MCF 10A (cell line): ENCODE measurements around the gene AFDN. TPM values are rescaled to one million over a fixed set of nuclear protein-coding genes. Genes with fewer than 3 reads are reported as not detected.

ENCODE experiments used
- BruUV-seq: library from RNA; stranded (reverse); fragments of 400-500 nt; replicated peaks from 2 replicates; lab custom pipeline; 2021; lab: Mats Ljungman, UMichigan
- CTCF ChIA-PET: fragments of 300-600 bp; sonication (Branson Sonifier 250); formaldehyde crosslinking; extraction: SDS; loops from one replicate; lab custom pipeline; 2021; ENCODE audit warnings: antibody characterized with exemption, inconsistent platforms; lab: Yijun Ruan, JAX
- POLR2A ChIA-PET: fragments of 300-600, 350-650 bp; sonication (Branson Sonifier 250); formaldehyde crosslinking; extraction: SDS; loops from one replicate; lab custom pipeline; 2020; ENCODE audit warnings: antibody characterized with exemption, inconsistent platforms; lab: Yijun Ruan, JAX
- DNase-seq: peaks from one replicate; pipeline ENCODE4 v3.0.0-alpha.2; 2018; ENCODE audit not compliant: unreplicated experiment
- H3K27ac Mint-ChIP-seq: one replicate; pipeline ENCODE4 v1.8.0; 2022; ENCODE audit warnings: mild to moderate bottlenecking, low read depth, mixed read lengths; ENCODE audit not compliant: unreplicated experiment
- H3K27me3 Mint-ChIP-seq: one replicate; pipeline ENCODE4 v1.8.0; 2022; ENCODE audit warnings: mixed read lengths; ENCODE audit not compliant: insufficient read depth, unreplicated experiment
- H3K36me3 Mint-ChIP-seq: one replicate; pipeline ENCODE4 v1.8.0; 2022; ENCODE audit warnings: mild to moderate bottlenecking, moderate library complexity, mixed read lengths; ENCODE audit not compliant: insufficient read depth, unreplicated experiment
- H3K4me1 Mint-ChIP-seq: one replicate; pipeline ENCODE4 v1.8.0; 2022; ENCODE audit warnings: mixed read lengths; ENCODE audit not compliant: insufficient read depth, unreplicated experiment
- H3K4me3 Mint-ChIP-seq: one replicate; pipeline ENCODE4 v1.8.0; 2022; ENCODE audit warnings: mild to moderate bottlenecking, moderate library complexity, mixed read lengths; ENCODE audit not compliant: unreplicated experiment
- H3K9me3 Mint-ChIP-seq: one replicate; pipeline ENCODE4 v1.8.0; 2022; ENCODE audit warnings: mixed read lengths; ENCODE audit not compliant: unreplicated experiment
- CTCF ChIP-seq: fragments of 200-600 bp; IDR thresholded peaks from one replicate; pipeline ENCODE4 v1.8.0; 2022; ENCODE audit warnings: antibody characterized with exemption, mild to moderate bottlenecking; ENCODE audit not compliant: unreplicated experiment
- intact Hi-C: fragments of 100-400 bp; cut with micrococcal nuclease; formaldehyde crosslinking; loops from 2 replicates; pipeline ENCODE4 v1.14.1; 2022
- total RNA-seq: library from RNA; stranded (reverse); gene quantifications from 2 replicates; pipeline ENCODE4 v1.2.3, GENCODE V29; 2022

Gene AFDN
- total RNA-seq, 1 experiment from 2014 or later: 115 TPM

GRCh38 chr6:167980911-167981580 is 154.3 kb downstream of the AFDN start:
- Mint-ChIP-seq H3K27me3 (no peaks in the 10 kb centered on the region), H3K27ac (no peak overlapping the region), H3K4me3 (no peak overlapping the region), H3K36me3 (no peaks in the 10 kb centered on the region), H3K4me1 (no peaks in the 10 kb centered on the region), H3K9me3 (no peaks in the 10 kb centered on the region)
- ChIA-PET POLR2A (interaction anchor here (0.6 to 0.7 kb wide), 2 partner anchors 10 to 59 kb away, joined by 3 read pairs; no protein-coding TSS in a partner anchor), CTCF (interaction anchor here (0.6 to 1.0 kb wide), 2 partner anchors 11 to 1090 kb away, joined by 3 read pairs; no protein-coding TSS in a partner anchor)
- intact Hi-C loops: no loop called here
- DNase-seq: no peak
- no TSS peak for BruUV-seq
- TF ChIP-seq CTCF: no peak

DNA sequence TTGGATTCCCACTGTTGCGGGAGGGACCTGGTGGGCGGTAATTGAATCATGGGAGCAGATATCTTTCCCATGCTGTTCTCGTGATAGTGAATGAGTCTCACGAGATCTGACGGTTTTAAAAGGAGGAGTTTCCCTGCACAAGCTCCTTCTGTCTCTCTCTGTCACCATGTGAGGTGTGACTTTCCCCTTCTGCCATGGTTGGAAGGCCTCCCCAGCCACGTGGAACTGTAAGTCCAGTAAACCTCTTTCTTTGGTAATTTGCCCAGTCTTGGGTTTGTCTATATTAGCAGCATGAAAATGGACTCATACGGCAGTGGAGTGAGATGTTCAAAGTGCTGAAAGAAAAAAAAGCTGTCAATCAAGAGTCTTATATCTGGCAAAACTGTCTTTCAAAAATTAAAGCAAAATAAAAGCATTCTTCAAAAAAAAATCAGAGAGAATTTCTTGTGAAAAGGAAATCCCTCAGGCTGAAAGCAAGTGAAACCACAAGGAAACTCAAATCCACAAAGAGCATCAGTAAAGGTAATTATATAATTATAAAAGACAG is 155.3 kb downstream of the AFDN start:
- ChIA-PET CTCF (no interaction called here), POLR2A (no interaction called here)
- Mint-ChIP-seq H3K36me3 (no peaks in the 10 kb centered on the region), H3K4me1 (no peaks in the 10 kb centered on the region), H3K4me3 (no peak overlapping the region), H3K27ac (no peak overlapping the region), H3K27me3 (no peaks in the 10 kb centered on the region), H3K9me3 (no peaks in the 10 kb centered on the region)
- DNase-seq: no peak
- intact Hi-C loops: no loop called here
- no peak for TF ChIP-seq CTCF
- BruUV-seq: no TSS peak

DNA sequence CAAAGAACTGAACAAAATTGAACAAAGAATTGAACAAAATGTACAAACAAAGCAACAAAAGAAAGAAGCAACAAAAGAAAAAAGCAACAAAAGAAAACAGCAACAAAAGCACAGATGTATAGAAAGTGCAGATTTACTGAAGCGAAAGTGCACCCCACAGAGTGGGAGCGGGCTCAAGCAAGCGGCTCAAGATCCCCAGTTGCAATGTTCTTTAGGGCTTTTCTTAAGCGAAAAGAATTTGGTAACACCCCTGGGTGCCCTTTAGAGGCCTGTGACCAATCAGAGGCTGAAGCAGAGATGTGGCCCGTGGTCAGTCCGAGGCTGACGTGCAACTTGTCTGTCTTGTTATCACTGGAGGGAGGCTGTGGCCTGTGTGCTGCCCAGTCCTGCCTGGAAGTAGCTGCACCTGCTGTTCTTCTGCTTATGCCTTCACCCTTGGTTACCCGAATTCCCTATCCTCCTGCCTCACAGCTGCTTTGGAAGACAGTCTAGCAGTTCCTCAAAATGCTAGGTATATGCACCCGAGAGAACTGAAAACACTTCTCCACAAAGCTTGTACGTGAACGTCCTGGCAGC is 157.5 kb downstream of the AFDN start:
- H3K27me3 Mint-ChIP-seq: no peaks in the 10 kb centered on the region
- no peak for TF ChIP-seq CTCF
- H3K4me1 Mint-ChIP-seq: no peaks in the 10 kb centered on the region
- no peaks in the 10 kb centered on the region for H3K36me3 Mint-ChIP-seq
- intact Hi-C loops: no loop called here
- no peaks in the 10 kb centered on the region for H3K9me3 Mint-ChIP-seq
- no peak for DNase-seq
- no peak overlapping the region for H3K27ac Mint-ChIP-seq
- CTCF ChIA-PET: no interaction called here
- POLR2A ChIA-PET: interaction anchor here (0.7 kb wide), 1 partner anchor 165 kb away, joined by 3 read pairs; no protein-coding TSS in a partner anchor
- BruUV-seq: no TSS peak
- H3K4me3 Mint-ChIP-seq: no peak overlapping the region

DNA sequence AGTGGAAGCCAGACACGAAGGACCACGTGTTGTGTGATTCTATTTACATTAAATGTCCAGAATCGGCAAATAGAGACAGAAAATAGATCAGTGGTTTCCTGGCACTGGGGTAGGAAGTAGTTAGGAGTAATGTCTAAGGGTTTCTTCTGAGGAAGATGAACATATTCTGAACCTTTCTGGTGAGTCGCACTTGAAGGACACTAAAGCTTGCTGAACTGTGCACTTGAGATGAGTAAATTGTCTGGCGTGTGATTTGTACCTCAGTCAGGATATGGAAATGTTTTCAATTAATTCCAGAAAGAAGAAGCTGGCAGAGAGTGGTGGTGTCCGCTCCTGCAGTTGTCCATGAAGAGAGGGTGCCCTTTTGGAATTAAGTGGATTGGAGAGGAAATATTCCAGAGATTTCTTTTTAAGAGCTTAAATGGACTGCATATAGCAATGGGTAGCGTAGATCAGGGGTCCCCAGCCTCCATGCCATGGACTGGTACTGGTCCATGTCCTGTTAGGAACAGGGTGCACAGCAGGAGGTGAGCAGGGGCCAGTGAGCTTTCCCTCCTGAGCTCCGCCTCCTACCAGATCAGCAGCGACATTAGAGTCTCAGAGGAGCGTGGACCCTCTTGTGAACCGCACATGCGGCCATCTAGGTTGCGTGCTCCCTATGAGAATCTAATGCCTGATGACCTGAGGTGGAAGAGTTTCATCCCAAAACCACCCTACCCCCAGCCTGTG is 158.3 kb downstream of the AFDN start:
- no peak for DNase-seq
- no peaks in the 10 kb centered on the region for H3K9me3 Mint-ChIP-seq
- H3K36me3 Mint-ChIP-seq: no peaks in the 10 kb centered on the region
- no peaks in the 10 kb centered on the region for H3K4me1 Mint-ChIP-seq
- H3K4me3 Mint-ChIP-seq: no peak overlapping the region
- no TSS peak for BruUV-seq
- no peak for TF ChIP-seq CTCF
- no peaks in the 10 kb centered on the region for H3K27me3 Mint-ChIP-seq
- CTCF ChIA-PET: no interaction called here
- H3K27ac Mint-ChIP-seq: no peak overlapping the region
- intact Hi-C loops: no loop called here
- POLR2A ChIA-PET: interaction anchor here (0.7 kb wide), 1 partner anchor 164 kb away, joined by 3 read pairs; no protein-coding TSS in a partner anchor
